Measurements from ENCODE around the gene OTOP3.

OTOP3 gene, protein sequence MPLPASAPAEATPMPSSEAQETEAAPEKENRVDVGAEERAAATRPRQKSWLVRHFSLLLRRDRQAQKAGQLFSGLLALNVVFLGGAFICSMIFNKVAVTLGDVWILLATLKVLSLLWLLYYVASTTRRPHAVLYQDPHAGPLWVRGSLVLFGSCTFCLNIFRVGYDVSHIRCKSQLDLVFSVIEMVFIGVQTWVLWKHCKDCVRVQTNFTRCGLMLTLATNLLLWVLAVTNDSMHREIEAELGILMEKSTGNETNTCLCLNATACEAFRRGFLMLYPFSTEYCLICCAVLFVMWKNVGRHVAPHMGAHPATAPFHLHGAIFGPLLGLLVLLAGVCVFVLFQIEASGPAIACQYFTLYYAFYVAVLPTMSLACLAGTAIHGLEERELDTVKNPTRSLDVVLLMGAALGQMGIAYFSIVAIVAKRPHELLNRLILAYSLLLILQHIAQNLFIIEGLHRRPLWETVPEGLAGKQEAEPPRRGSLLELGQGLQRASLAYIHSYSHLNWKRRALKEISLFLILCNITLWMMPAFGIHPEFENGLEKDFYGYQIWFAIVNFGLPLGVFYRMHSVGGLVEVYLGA

DNA sequence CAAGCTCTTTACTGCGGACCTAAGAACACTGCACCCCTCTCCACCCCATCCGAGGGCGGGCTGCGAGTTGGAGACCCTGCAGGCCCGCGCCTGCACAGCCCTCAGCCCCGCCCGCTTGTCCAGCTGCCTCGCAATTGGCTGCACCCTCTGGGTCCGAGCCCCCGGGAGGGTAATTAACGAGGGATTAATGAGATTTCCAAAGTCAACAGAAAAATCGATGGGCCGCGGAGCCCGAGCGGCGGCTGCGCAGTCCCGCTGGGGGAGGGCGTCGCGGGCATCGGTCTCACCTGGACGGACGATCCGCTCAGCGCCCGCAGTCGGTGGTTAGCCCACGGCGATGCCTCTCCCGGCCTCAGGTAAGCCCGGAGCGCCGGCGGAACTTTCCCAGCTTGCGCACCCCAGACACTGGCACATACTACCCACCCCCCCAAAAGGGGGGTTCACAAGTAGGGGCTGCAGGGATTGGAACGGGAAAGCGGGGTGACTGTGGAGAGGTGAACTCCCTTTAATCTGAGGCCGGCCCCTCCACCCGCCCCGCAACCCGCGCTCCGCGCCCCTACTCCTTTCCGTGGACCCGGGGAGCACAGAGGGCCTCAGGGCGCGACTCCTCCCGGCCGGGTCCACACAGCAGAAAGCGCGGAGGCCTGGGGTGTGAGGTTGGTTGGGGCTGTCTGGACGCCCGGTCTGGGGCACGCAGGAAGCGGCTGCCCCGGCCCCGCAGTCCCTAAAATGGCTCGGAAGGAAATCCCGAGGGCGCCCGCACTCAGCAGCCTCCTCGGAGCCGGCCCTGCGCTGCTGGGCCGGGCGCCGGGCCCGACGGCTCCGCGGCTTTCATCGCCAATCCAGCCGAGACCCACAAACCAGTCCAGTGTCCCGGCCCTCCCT, at the start of gene OTOP3:
OTOP3 (plus strand) TSS at position 314 of the 885 bp plus-strand sequence; CDS start at position 338, 24 bp downstream.
- peaks cover 14% of the 10 kb centered on the region for H3K4me1 Mint-ChIP-seq (ENCODE audit: low read depth)
- H3K27me3 Mint-ChIP-seq, result peaks cover 90% of the 10 kb centered on the region
- no peaks in the 10 kb centered on the region for H3K36me3 Mint-ChIP-seq (ENCODE audit: low read depth)
- no peak within 1 kb of the TSS for H3K27ac Mint-ChIP-seq
- H3K9me3 Mint-ChIP-seq, result no peaks in the 10 kb centered on the region
- intact Hi-C loops (cut with micrococcal nuclease), result no loop called here
- H3K4me3 Mint-ChIP-seq, result no peak within 1 kb of the TSS

DNA sequence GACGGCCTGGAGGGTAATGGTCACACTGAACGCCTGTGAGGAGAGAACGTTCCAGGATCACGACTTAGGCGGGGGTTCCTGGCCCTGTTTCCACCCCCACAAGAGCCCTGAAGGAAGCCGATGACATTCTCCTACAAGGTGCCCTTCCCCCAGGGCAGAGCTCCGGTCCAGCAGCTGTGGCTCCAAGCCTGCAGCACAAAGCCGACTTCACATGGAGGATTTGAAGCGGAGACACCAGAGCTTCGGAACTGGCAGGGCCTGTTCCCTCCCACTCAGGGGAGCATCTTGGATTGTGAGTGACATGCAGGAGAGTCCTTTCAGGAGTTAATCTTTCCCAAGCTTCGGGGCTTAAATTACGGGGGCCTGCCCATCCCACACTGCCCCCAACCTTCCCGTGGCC, 47.2 kb upstream of the OTOP3 start:
- H3K27me3 Mint-ChIP-seq, result peaks cover 60% of the 10 kb centered on the region
- intact Hi-C loops (cut with micrococcal nuclease), result no loop called here
- H3K4me1 Mint-ChIP-seq (ENCODE audit: low read depth), result peaks cover 20% of the 10 kb centered on the region

DNA sequence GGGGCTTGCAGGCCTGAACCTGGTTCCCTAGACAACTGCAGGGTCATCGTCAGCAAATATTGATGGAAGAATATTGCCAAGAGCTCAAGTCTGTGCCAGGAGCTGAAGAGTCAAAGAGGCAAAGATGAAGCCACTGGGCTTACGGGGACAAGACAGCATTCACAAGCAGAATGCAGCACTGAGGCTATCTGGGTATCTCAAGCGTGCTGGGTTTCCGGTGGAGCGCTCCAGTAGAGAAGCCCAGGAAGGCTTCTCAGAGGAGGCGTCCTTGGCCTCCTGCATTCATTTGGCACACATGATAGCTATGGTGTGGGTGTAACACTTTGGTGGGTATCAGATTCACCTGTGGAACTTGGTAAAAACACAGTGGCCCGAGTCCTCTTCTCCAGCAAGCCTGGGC, 45.1 kb upstream of the OTOP3 start:
- peaks cover 12% of the 10 kb centered on the region for H3K4me1 Mint-ChIP-seq (ENCODE audit: low read depth)
- intact Hi-C loops (cut with micrococcal nuclease), result no loop called here
- no peaks in the 10 kb centered on the region for H3K9me3 Mint-ChIP-seq
- no peak overlapping the region for H3K27ac Mint-ChIP-seq
- no peaks in the 10 kb centered on the region for H3K36me3 Mint-ChIP-seq (ENCODE audit: low read depth)
- peaks cover 72% of the 10 kb centered on the region for H3K27me3 Mint-ChIP-seq
- H3K4me3 Mint-ChIP-seq, result no peak overlapping the region

More for the DNA sequence above, 47.2 kb upstream of the OTOP3 start:
- Mint-ChIP-seq H3K36me3 (ENCODE audit: low read depth) (no peaks in the 10 kb centered on the region), H3K27ac (no peak overlapping the region), H3K9me3 (no peaks in the 10 kb centered on the region), H3K4me3 (no peak overlapping the region)

DNA sequence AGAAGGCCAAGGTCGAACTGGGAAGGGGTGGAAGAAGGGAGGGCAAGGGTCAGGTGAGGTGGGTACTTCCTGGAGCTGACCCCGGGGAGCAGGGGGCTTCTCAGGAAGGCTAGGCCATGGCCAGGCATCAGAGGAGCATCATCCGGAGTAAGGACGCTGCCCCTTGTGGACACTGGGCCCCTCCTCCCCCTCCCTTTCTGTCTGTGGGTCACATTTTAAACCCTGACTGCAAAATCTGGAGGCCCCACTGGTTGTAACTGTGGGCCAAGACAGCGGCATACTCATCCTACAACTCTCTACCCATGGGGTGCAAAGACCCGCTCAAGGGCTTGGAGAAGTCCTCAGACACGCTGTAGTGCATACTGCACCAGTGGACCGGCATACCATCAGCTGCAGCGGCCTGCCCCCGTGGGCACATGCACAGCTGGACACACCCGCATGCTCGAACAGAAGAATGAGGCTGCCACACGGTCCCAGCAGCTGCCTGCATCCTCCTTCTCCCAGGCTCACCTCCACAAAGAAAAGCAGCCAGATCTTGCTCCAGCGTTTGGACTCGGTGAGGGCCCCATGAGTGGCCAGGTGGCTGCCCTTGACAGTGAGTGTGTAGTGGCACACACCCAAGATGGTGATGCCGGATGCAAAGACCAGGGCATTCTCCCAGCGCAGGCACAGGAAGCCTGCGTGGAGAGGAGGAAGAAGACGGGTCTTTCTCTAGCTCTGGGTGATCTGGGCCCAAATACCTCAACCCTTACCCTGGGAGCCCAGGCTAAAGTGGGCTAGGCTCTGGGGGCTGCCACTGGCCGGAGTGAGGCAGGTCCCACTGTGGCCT, 43.5 kb upstream of the OTOP3 start:
- intact Hi-C loops (cut with micrococcal nuclease), result no loop called here
- peaks cover 12% of the 10 kb centered on the region for H3K4me1 Mint-ChIP-seq (ENCODE audit: low read depth)
- no peaks in the 10 kb centered on the region for H3K9me3 Mint-ChIP-seq
- H3K36me3 Mint-ChIP-seq (ENCODE audit: low read depth), result no peaks in the 10 kb centered on the region
- no peak overlapping the region for H3K4me3 Mint-ChIP-seq
- no peak overlapping the region for H3K27ac Mint-ChIP-seq
- peaks cover 77% of the 10 kb centered on the region for H3K27me3 Mint-ChIP-seq

DNA sequence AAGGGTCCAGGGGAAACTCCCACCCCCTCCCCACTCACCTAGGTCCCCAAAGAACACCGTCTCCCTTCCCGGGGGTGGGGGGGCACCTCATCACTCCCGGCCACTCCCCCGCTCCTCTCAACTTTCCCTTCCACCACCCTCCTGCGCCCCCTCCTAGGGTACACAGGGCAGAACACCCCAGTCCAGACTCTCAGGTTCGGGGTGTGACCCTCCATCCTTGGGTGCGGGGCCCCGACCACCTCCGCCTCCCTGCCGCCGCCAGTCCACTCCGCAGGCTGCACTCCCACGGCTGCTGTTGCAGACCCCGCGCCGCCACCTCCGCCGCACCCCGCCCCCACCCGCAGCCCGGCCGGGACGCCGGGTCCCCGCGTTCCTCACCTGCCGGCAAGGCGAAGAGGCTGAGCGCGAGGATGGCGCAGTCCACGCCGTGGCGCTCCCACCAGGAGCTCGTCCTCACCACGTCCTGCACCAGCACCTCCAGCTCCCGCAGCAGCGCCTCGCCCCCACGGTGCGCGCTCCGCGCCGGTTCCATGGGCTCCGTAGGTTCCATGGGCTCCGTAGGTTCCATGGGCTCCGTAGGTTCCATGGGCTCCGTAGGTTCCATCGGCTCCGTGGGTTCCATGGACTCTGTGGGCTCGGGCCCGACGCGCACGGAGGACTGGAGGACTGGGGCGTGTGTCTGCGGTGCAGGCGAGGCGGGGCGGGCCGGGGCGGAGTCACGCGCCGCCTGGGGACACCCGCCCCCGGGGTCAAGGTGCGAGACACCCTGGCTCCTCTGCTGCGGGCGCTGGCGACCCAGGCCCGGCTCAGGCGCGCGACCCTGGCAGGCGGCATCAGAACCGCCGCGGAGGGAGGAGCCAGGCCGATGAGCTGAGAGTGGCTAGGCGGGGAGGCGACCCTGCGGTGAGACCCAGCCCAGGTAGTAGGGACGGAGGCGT, 42.5 kb upstream of the OTOP3 start, which contains the start of gene FADS6:
FADS6 (minus strand) TSS at position 660 of the 938 bp plus-strand sequence; CDS start at position 622, 38 bp downstream.
- no peaks in the 10 kb centered on the region for H3K36me3 Mint-ChIP-seq (ENCODE audit: low read depth)
- intact Hi-C loops (cut with micrococcal nuclease), result no loop called here
- H3K4me1 Mint-ChIP-seq (ENCODE audit: low read depth), result peaks cover 12% of the 10 kb centered on the region
- H3K27me3 Mint-ChIP-seq, result peaks cover 75% of the 10 kb centered on the region
- no peak within 1 kb of the TSS for H3K27ac Mint-ChIP-seq
- peak within 1 kb of the TSS; percentile 59 for H3K4me3 Mint-ChIP-seq
- no peaks in the 10 kb centered on the region for H3K9me3 Mint-ChIP-seq

DNA sequence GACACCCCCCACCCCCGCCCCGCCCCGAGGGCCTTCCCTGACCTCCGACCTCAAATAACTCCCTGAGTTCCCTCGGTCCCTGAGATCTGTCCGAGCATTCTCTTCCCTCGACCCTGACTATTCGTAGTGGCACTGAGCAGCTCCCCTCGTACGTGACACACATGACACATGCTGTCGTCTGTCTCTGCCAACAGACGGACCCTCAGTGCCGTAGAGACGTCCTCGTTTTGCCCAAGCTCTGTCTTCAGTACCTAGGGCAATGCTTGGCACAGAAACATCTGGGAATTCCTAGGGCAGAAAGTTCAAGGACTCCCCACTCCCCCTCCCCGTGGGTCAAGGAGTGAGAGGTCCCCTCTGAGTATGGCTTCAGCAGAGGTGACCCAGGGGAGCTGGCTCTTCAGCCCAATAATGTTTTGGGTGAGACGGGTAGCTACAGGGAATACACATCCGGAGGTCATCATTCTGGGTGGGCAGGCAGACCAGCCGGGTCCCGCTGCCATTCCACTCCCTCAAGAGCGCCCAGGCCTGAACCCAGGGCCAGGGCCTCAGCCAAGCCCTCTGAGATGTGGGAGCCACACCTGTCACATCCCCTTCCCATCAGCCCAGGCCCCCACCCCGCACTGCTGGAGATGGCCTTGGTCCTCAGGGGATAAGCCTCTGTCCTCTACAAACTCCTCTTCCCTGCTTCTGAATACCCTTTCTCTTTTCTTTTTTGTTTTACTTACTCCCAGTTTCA, 41.6 kb upstream of the OTOP3 start:
- H3K4me3 Mint-ChIP-seq, result peak overlapping the region; percentile 22
- no peak overlapping the region for H3K27ac Mint-ChIP-seq
- intact Hi-C loops (cut with micrococcal nuclease), result no loop called here
- H3K4me1 Mint-ChIP-seq (ENCODE audit: low read depth), result peaks cover 12% of the 10 kb centered on the region
- no peaks in the 10 kb centered on the region for H3K9me3 Mint-ChIP-seq
- H3K36me3 Mint-ChIP-seq (ENCODE audit: low read depth), result no peaks in the 10 kb centered on the region
- H3K27me3 Mint-ChIP-seq, result peaks cover 71% of the 10 kb centered on the region

DNA sequence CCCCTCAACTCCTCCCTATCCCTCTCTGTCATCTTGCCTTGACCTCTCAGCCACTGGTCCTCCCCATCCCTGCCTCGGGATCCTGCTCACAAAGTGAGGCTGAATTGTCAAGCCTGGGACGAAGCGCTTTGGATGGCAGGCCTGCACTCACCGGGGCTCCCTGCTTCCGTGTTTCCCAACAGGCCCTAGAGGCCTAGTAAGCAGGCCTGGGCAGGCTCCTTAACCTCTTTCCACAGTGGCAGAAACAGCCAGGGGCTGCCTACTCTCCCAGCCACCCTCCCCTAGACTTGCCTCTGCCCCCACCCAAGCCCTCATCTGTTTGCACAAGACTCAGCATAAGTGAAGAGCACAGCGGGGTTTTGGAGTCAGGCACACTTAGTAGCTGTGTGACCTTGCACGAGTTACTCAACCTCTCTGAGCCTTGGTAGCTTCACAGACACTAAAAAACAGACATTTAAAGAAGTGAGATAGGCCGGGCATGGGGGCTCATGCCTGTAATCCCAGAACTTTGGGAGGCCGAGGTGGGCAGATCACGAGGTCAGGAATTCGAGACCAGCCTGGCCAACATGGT, 37.2 kb upstream of the OTOP3 start:
- H3K36me3 Mint-ChIP-seq (ENCODE audit: low read depth), result no peaks in the 10 kb centered on the region
- no peak overlapping the region for H3K27ac Mint-ChIP-seq
- H3K9me3 Mint-ChIP-seq, result no peaks in the 10 kb centered on the region
- intact Hi-C loops (cut with micrococcal nuclease), result no loop called here
- peaks cover 59% of the 10 kb centered on the region for H3K27me3 Mint-ChIP-seq
- H3K4me1 Mint-ChIP-seq (ENCODE audit: low read depth), result peaks cover 6% of the 10 kb centered on the region
- no peak overlapping the region for H3K4me3 Mint-ChIP-seq

DNA sequence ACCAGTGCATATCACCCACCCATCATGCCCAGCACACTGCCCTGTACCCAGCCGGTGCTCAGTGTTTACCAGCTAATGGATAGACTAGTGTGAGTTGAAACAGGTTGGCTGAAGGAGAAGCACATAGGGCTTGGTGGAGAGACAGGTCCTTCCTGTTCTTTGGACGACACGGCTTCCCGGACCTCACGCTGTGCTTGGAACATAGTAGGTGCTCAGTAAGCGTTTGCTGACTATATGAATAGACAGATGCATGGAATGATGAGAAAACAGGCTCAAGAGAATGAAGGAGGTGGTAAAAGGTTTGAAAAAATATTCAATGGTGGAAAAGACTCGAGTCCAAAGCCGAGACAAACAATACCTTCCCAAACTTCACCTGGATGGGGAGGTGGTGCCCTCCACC, 35.5 kb upstream of the OTOP3 start:
- Mint-ChIP-seq H3K4me3 (no peak overlapping the region), H3K4me1 (ENCODE audit: low read depth) (no peaks in the 10 kb centered on the region), H3K9me3 (no peaks in the 10 kb centered on the region), H3K27ac (no peak overlapping the region), H3K36me3 (ENCODE audit: low read depth) (no peaks in the 10 kb centered on the region), H3K27me3 (peaks cover 51% of the 10 kb centered on the region)
- intact Hi-C loops (cut with micrococcal nuclease), result no loop called here

DNA sequence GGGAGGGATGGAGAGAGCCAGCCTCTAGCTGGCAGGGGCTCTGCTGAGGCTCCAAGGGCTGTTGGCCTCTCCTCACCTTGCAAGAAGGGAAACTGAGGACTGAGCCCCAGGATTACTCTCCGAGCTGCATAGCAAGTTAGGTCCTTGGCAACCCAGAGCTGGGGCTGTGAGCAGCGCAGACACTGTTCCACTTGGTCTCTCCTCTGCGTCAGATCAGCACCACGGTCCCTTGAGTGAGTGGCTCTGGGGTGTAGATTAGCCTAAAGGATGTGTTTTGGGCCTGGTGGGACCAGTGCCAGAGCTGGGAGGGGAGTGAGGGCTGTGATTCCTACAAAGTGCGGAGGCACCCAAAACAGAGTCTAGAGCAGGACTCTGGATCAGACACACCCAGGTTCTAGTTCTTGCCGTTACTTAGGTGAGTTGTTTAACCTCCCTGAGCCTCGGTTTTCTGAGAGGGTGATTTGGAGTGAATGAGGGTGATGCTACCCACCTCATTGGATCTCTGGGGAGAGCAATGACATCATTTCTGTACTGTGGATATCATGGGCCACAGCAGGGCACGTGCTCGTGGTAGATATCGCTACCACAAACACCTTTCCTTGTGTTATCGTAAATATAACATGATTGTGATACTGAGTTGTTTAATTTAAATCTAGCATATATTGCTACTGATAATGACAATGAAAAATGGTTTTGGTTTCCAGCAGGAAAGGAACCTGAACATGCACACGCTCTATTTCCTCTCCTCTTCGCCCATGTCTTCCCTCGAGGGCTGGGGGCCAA, 34.2 kb upstream of the OTOP3 start:
- peaks cover 43% of the 10 kb centered on the region for H3K27me3 Mint-ChIP-seq
- no peaks in the 10 kb centered on the region for H3K9me3 Mint-ChIP-seq
- no peak overlapping the region for H3K27ac Mint-ChIP-seq
- no peak overlapping the region for H3K4me3 Mint-ChIP-seq
- intact Hi-C loops (cut with micrococcal nuclease), result no loop called here
- no peaks in the 10 kb centered on the region for H3K4me1 Mint-ChIP-seq (ENCODE audit: low read depth)
- H3K36me3 Mint-ChIP-seq (ENCODE audit: low read depth), result no peaks in the 10 kb centered on the region

DNA sequence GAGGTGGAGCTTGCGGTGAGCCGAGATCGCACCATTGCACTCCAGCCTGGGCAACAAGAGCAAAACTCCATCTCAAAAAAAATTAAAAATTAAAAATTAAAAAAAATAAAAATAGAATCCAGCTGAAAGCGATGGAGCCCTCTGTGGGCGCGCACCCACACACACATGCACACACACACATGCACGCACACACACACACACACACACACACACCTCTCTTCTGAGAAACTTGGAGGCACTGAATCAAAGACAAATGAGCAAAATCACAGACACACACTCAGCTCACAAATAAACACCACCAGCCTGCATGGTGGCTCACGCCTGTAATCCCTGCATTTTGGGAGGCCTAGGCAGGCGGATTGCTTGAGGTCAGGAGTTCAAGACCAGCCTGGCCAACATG, 32.7 kb upstream of the OTOP3 start:
- no peak overlapping the region for H3K4me3 Mint-ChIP-seq
- H3K4me1 Mint-ChIP-seq (ENCODE audit: low read depth), result no peaks in the 10 kb centered on the region

DNA sequence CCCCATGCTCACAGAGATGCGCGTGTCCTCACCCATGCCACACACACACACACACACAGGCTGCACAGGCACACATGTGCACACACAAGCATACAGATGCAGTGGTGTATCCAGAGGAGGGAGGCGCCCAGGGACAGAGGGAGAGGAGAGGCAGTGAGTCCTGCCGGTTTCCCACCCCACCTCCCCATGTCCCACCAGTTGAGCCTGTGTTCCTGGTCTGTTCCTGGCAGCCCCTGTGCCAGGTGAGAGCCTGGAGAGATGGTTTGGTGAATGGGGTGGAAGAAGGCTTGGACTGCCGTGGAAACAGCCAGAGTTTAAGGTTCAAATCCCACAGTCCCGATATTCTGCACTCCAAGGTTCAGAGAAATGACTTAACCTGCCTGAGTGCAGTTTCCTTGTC, 32.0 kb upstream of the OTOP3 start:
- H3K4me3 Mint-ChIP-seq, result no peak overlapping the region
- no peaks in the 10 kb centered on the region for H3K36me3 Mint-ChIP-seq (ENCODE audit: low read depth)
- H3K4me1 Mint-ChIP-seq (ENCODE audit: low read depth), result no peaks in the 10 kb centered on the region
- no peaks in the 10 kb centered on the region for H3K9me3 Mint-ChIP-seq
- H3K27ac Mint-ChIP-seq, result no peak overlapping the region
- intact Hi-C loops (cut with micrococcal nuclease), result no loop called here
- peaks cover 43% of the 10 kb centered on the region for H3K27me3 Mint-ChIP-seq

More for the DNA sequence above, 32.7 kb upstream of the OTOP3 start:
- intact Hi-C loops (cut with micrococcal nuclease), result no loop called here
- peaks cover 40% of the 10 kb centered on the region for H3K27me3 Mint-ChIP-seq
- H3K27ac Mint-ChIP-seq, result no peak overlapping the region
- H3K9me3 Mint-ChIP-seq, result no peaks in the 10 kb centered on the region
- H3K36me3 Mint-ChIP-seq (ENCODE audit: low read depth), result no peaks in the 10 kb centered on the region

Measured in dendritic cell treated with granulocyte-macrophage colony-stimulating factor and Interleukin-4, amounts not matched to agents 40 ng/mL and 50 ng/mL, for 4 days (primary cell).